Spleen (tissue), 11 donors: ENCODE measurements around the gene FAM3D. TPM values are rescaled to one million over a fixed set of nuclear protein-coding genes. Genes with fewer than 3 reads are reported as not detected.
A peak's percentile ranks its signal among the peaks of the same experiment; 100 is the strongest.

Experiments
- DNase-seq: peaks from one replicate; pipeline ENCODE4 v3.0.0-alpha.2; 2020
- H3K27ac ChIP-seq, 8 donors: fragments of 200-600 bp; sonication (generic) in 7 of 8; 1 replicate in 4 of 8; 2 replicates in 4 of 8; pipeline versions ENCODE4 v1.5.0 to v1.8.0; 2016 to 2021; ENCODE audit warnings: inconsistent platforms in 4 of 8, mild to moderate bottlenecking in 4 of 8, moderate library complexity in 1 of 8
- H3K27me3 ChIP-seq, 7 donors: fragments of 200-600 bp; sonication (generic) in 6 of 7; replicated peaks in 1 of 7; 1 replicate in 4 of 7; 2 replicates in 3 of 7; pipeline versions ENCODE4 v1.5.0 to v1.8.0; 2016 to 2021; ENCODE audit warnings: inconsistent platforms in 3 of 7, mild to moderate bottlenecking in 1 of 7
- H3K36me3 ChIP-seq, 6 donors: fragments of 200-600 bp; sonication (generic) in 5 of 6; 1 replicate in 4 of 6; 2 replicates in 2 of 6; pipeline versions ENCODE4 v1.5.0 to v1.8.0; 2016 to 2021; ENCODE audit warnings: inconsistent platforms in 2 of 6
- H3K4me1 ChIP-seq, 6 donors: fragments of 200-600 bp; sonication (generic) in 5 of 6; 1 replicate in 3 of 6; 2 replicates in 3 of 6; pipeline versions ENCODE4 v1.5.0 to v1.8.0; 2016 to 2021; ENCODE audit warnings: inconsistent platforms in 3 of 6
- H3K4me3 ChIP-seq, 8 donors: fragments of 200-600 bp; sonication (generic) in 7 of 8; 1 replicate in 4 of 8; 2 replicates in 4 of 8; pipeline versions ENCODE4 v1.5.0 to v1.8.0; 2016 to 2021; ENCODE audit warnings: inconsistent platforms in 4 of 8, mild to moderate bottlenecking in 4 of 8, moderate library complexity in 2 of 8
- H3K9me3 ChIP-seq, 8 donors: fragments of 200-600 bp; sonication (generic) in 7 of 8; 1 replicate in 4 of 8; 2 replicates in 4 of 8; pipeline versions ENCODE4 v1.5.0 to v1.8.0; 2016 to 2021; ENCODE audit warnings: inconsistent platforms in 4 of 8
- CTCF ChIP-seq, 11 experiments: fragments of 200-600 bp in 7 of 11; fragments of 450-650 bp in 4 of 11; sonication (generic) in 4 of 11; IDR thresholded peaks in 8 of 11; conservative IDR thresholded peaks in 3 of 11; 1 replicate in 7 of 11; 2 replicates in 4 of 11; pipeline versions ENCODE4 v1.4.0 to v1.8.0; 2016 to 2021; ENCODE audit warnings: antibody characterized with exemption in 11 of 11, inconsistent platforms in 4 of 11, mild to moderate bottlenecking in 1 of 11
- POLR2A ChIP-seq, 3 donors: fragments of 450-650 bp; IDR thresholded peaks; one replicate each; pipeline ENCODE4 v1.5.1; 2017; ENCODE audit warnings: antibody characterized with exemption in 3 of 3, mild to moderate bottlenecking in 1 of 3
- POLR2AphosphoS5 ChIP-seq, 3 donors: sonication (generic); formaldehyde crosslinking; IDR thresholded peaks; one replicate each; pipeline ENCODE4 v1.5.1; 2017; ENCODE audit warnings: antibody characterized with exemption in 3 of 3
- WGBS, 5 donors: extraction: QIAGEN DNeasy Blood & Tissue Kit in 3 of 5; methylation state at CpG; one replicate each; pipeline versions ENCODE4 v1.1.5 to v1.1.7; 2013 to 2018; 5-methylcytosine and 5-hydroxymethylcytosine counted together
- intact Hi-C: fragments of 100-400 bp; cut with DNase I; formaldehyde crosslinking; loops from one replicate; pipeline ENCODE4 v1.15.0; 2023; ENCODE audit warnings: low total_unique reads
- polyA plus RNA-seq, 3 donors: library from polyadenylated mRNA; stranded (reverse); fragments of 200-250 nt; gene quantifications; one replicate each; pipeline ENCODE4 v1.2.1, GENCODE V29; 2013
- total RNA-seq, 7 donors: library from RNA; depleted of rRNA in 3 of 7; stranded (reverse); fragments of >200 nt in 3 of 7; fragmentation: NEBNext Ultra II Directional in 4 of 7; extraction: Animal tissue kit (Norgen Biotek cat#: 25700) in 4 of 7; gene quantifications; one replicate each; pipeline versions ENCODE4 v1.1.0 to v1.2.1, GENCODE V29; 2016 to 2021
- donor health status: healthy with polysubstance abuse.
- donor health status: DM: no; HTN: no; CAD: no; lungs with moderate emphysema.
- donor health status: DM: no; HTN: no; CAD: no.
- donor health status: Bipolar disorder and iron deficiency.
- donor health status: healthy.
- donor health status: DM: no; HTN: no; CAD: no.
- donor health status: DM: yes; HTN: yes; CAD: no.

The FAM3D gene
- total and polyA plus RNA-seq, 10 donors, result 0.23 to 0.42 (median 0.32) TPM; not detected in 6

- H3K4me1 ChIP-seq, result peaks cover 3 to 50% (median 29%) of the 10 kb centered on the region in 6 donors
- H3K27ac ChIP-seq, result no peak overlapping the region
- no peaks in the 10 kb centered on the region for H3K36me3 ChIP-seq
- no peak for DNase-seq
- no peaks in the 10 kb centered on the region for H3K9me3 ChIP-seq
- H3K27me3 ChIP-seq, result peaks cover 0 to 11% (median 0%) of the 10 kb centered on the region in 7 donors
- TF ChIP-seq CTCF (IDR thresholded peaks at IDR 0.05 in 8 of 11, conservative IDR thresholded peaks at IDR 0.05 in 3 of 11) (no peak), POLR2A (IDR thresholded peaks at IDR 0.05) (no peak), POLR2AphosphoS5 (IDR thresholded peaks at IDR 0.05) (no peak)
- 37 to 69% (median 50%) methylated on average over 4 of the region's 4 CpGs for WGBS, 5 donors
- H3K4me3 ChIP-seq, result no peak overlapping the region
- intact Hi-C loops, result loop anchor here (2.0 to 10.0 kb wide), 3 partner anchors 63 to 1223 kb away; no protein-coding TSS in a partner anchor
Observed at GRCh38 chr3:58631742-58632141, 34.8 kb downstream of the FAM3D start.

- WGBS, 5 donors, result 63 to 81% (median 71%) methylated on average over 5 of the region's 5 CpGs
- intact Hi-C loops, result loop anchor here (2.0 to 10.0 kb wide), 3 partner anchors 62 to 1224 kb away; no protein-coding TSS in a partner anchor
- no peak for DNase-seq
- no peaks in the 10 kb centered on the region for H3K9me3 ChIP-seq
- H3K36me3 ChIP-seq, result no peaks in the 10 kb centered on the region
- TF ChIP-seq POLR2A (IDR thresholded peaks at IDR 0.05) (no peak), CTCF (IDR thresholded peaks at IDR 0.05 in 8 of 11, conservative IDR thresholded peaks at IDR 0.05 in 3 of 11) (no peak), POLR2AphosphoS5 (IDR thresholded peaks at IDR 0.05) (no peak)
- peaks cover 3 to 51% (median 31%) of the 10 kb centered on the region in 6 donors for H3K4me1 ChIP-seq
- H3K27me3 ChIP-seq, result peaks cover 0 to 11% (median 0%) of the 10 kb centered on the region in 7 donors
- no peak overlapping the region for H3K4me3 ChIP-seq
- no peak overlapping the region for H3K27ac ChIP-seq
Observed at GRCh38 chr3:58630710-58631092, 35.9 kb downstream of the FAM3D start.

GRCh38 chr3:58630076-58630709, 36.4 kb downstream of the FAM3D start:
- TF ChIP-seq CTCF (IDR thresholded peaks at IDR 0.05 in 8 of 11, conservative IDR thresholded peaks at IDR 0.05 in 3 of 11), result peak; percentile 69 to 95 (median 90)
- TF ChIP-seq POLR2A (IDR thresholded peaks at IDR 0.05), result no peak
- TF ChIP-seq POLR2AphosphoS5 (IDR thresholded peaks at IDR 0.05), result peak in 1 of 3 donors; percentile 46
- peaks cover 3 to 53% (median 31%) of the 10 kb centered on the region in 6 donors for H3K4me1 ChIP-seq
- no peak overlapping the region for H3K4me3 ChIP-seq
- H3K36me3 ChIP-seq, result no peaks in the 10 kb centered on the region
- peaks cover 0 to 11% (median 0%) of the 10 kb centered on the region in 7 donors for H3K27me3 ChIP-seq
- no peaks in the 10 kb centered on the region for H3K9me3 ChIP-seq
- 4 to 16% (median 13%) methylated on average over 9 of the region's 9 CpGs for WGBS, 5 donors
- H3K27ac ChIP-seq, result peak overlapping the region in 7 of 8 donors; percentile 3 to 87 (median 78)
- no peak for DNase-seq
- intact Hi-C loops, result loop anchor here (2.0 to 10.0 kb wide), 3 partner anchors 61 to 1225 kb away; no protein-coding TSS in a partner anchor

GRCh38 chr3:58629629-58630028, 36.9 kb downstream of the FAM3D start:
- no peaks in the 10 kb centered on the region for H3K9me3 ChIP-seq
- H3K4me3 ChIP-seq, result no peak overlapping the region
- peak overlapping the region; percentile 3 to 87 (median 74) for H3K27ac ChIP-seq
- no peak for TF ChIP-seq POLR2AphosphoS5 (IDR thresholded peaks at IDR 0.05)
- no peak for TF ChIP-seq POLR2A (IDR thresholded peaks at IDR 0.05)
- TF ChIP-seq CTCF (IDR thresholded peaks at IDR 0.05 in 8 of 11, conservative IDR thresholded peaks at IDR 0.05 in 3 of 11), result no peak
- intact Hi-C loops, result loop anchor here (2.0 to 10.0 kb wide), 3 partner anchors 61 to 1225 kb away; no protein-coding TSS in a partner anchor
- peaks cover 3 to 58% (median 31%) of the 10 kb centered on the region in 6 donors for H3K4me1 ChIP-seq
- peaks cover 0 to 11% (median 0%) of the 10 kb centered on the region in 7 donors for H3K27me3 ChIP-seq
- WGBS, 5 donors, result 42 to 56% (median 46%) methylated on average over 2 of the region's 2 CpGs
- DNase-seq, result no peak
- H3K36me3 ChIP-seq, result no peaks in the 10 kb centered on the region
